ENCODE measurements around the gene TRIM56. TPM values are rescaled to one million over a fixed set of nuclear protein-coding genes. Genes with fewer than 3 reads are reported as not detected.

TRIM56 gene
- total and polyA plus RNA-seq, 9 of the 15 experiments (the other 6 are each of a cell fraction or from before 2014, with no cell fraction given), result 2.0 to 29.7 (median 11.6) TPM

GRCh38 chr7:101099969-101100781 lies 14.9 kb downstream of the TRIM56 start (continued):
- TF ChIP-seq, protein P1, sequence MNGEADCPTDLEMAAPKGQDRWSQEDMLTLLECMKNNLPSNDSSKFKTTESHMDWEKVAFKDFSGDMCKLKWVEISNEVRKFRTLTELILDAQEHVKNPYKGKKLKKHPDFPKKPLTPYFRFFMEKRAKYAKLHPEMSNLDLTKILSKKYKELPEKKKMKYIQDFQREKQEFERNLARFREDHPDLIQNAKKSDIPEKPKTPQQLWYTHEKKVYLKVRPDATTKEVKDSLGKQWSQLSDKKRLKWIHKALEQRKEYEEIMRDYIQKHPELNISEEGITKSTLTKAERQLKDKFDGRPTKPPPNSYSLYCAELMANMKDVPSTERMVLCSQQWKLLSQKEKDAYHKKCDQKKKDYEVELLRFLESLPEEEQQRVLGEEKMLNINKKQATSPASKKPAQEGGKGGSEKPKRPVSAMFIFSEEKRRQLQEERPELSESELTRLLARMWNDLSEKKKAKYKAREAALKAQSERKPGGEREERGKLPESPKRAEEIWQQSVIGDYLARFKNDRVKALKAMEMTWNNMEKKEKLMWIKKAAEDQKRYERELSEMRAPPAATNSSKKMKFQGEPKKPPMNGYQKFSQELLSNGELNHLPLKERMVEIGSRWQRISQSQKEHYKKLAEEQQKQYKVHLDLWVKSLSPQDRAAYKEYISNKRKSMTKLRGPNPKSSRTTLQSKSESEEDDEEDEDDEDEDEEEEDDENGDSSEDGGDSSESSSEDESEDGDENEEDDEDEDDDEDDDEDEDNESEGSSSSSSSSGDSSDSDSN (IDR thresholded peaks at IDR 0.05; ENCODE audit: borderline replicate concordance in 1 of 2, low read depth in 2 of 2, low read length in 2 of 2), result peak in 1 of 2 experiments; percentile 65; a peak in 1 of 4 replicates
- TF ChIP-seq HMG20A (CRISPR knock-in tag; conservative IDR thresholded peaks at IDR 0.05) (0 out of 2 replicates have a peak, but pooled peaks have one; percentile 5), NR3C1 (CRISPR knock-in tag; IDR thresholded peaks at IDR 0.05) (no peak), TAF15 (IDR thresholded peaks at IDR 0.05; ENCODE audit: low read depth, low read length) (no peak), NR2F6 (CRISPR knock-in tag; IDR thresholded peaks at IDR 0.05) (0 out of 2 replicates have a peak, but pooled peaks have one; percentile 62), ZNF551 (CRISPR knock-in tag; IDR thresholded peaks at IDR 0.05) (no peak), ZNF57 (CRISPR knock-in tag; IDR thresholded peaks at IDR 0.05) (no peak), TAF9B (IDR thresholded peaks at IDR 0.05; ENCODE audit: partially characterized antibody) (peak; percentile 98), COPS2 (conservative IDR thresholded peaks at IDR 0.05) (no peak), HDAC3 (IDR thresholded peaks at IDR 0.05; ENCODE audit: borderline replicate concordance, partially characterized antibody) (peak; percentile 73), FOXK2 (conservative IDR thresholded peaks at IDR 0.05 in 1 of 2, IDR thresholded peaks at IDR 0.05 in 1 of 2; ENCODE audit: low read depth in 2 of 2) (no peak; a peak in 3 of 4 replicates), TCF3 (CRISPR knock-in tag; IDR thresholded peaks at IDR 0.05) (peak; percentile 70), POU5F1 (IDR thresholded peaks at IDR 0.05; ENCODE audit: borderline replicate concordance, low read depth, low read length, partially characterized antibody) (no peak), NR2C1 (IDR thresholded peaks at IDR 0.05) (peak; percentile 45; the same call in 1 of the 2 replicates), NR2C1 (tag; IDR thresholded peaks at IDR 0.05) (peak; percentile 73; the same call in 1 of the 2 replicates), RFX7 (CRISPR knock-in tag; IDR thresholded peaks at IDR 0.05) (0 out of 2 replicates have a peak, but pooled peaks have one; percentile 69), HNRNPH1 (optimal IDR thresholded peaks at IDR 0.05; ENCODE audit: low read depth, low read length) (no peak)
- TF ChIP-seq, protein P2, sequence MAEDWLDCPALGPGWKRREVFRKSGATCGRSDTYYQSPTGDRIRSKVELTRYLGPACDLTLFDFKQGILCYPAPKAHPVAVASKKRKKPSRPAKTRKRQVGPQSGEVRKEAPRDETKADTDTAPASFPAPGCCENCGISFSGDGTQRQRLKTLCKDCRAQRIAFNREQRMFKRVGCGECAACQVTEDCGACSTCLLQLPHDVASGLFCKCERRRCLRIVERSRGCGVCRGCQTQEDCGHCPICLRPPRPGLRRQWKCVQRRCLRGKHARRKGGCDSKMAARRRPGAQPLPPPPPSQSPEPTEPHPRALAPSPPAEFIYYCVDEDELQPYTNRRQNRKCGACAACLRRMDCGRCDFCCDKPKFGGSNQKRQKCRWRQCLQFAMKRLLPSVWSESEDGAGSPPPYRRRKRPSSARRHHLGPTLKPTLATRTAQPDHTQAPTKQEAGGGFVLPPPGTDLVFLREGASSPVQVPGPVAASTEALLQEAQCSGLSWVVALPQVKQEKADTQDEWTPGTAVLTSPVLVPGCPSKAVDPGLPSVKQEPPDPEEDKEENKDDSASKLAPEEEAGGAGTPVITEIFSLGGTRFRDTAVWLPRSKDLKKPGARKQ (CRISPR knock-in tag; IDR thresholded peaks at IDR 0.05), result no peak
- TF ChIP-seq, protein P3, sequence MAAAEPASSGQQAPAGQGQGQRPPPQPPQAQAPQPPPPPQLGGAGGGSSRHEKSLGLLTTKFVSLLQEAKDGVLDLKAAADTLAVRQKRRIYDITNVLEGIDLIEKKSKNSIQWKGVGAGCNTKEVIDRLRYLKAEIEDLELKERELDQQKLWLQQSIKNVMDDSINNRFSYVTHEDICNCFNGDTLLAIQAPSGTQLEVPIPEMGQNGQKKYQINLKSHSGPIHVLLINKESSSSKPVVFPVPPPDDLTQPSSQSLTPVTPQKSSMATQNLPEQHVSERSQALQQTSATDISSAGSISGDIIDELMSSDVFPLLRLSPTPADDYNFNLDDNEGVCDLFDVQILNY (CRISPR knock-in tag; IDR thresholded peaks at IDR 0.05), result no peak
- TF ChIP-seq, protein P4, sequence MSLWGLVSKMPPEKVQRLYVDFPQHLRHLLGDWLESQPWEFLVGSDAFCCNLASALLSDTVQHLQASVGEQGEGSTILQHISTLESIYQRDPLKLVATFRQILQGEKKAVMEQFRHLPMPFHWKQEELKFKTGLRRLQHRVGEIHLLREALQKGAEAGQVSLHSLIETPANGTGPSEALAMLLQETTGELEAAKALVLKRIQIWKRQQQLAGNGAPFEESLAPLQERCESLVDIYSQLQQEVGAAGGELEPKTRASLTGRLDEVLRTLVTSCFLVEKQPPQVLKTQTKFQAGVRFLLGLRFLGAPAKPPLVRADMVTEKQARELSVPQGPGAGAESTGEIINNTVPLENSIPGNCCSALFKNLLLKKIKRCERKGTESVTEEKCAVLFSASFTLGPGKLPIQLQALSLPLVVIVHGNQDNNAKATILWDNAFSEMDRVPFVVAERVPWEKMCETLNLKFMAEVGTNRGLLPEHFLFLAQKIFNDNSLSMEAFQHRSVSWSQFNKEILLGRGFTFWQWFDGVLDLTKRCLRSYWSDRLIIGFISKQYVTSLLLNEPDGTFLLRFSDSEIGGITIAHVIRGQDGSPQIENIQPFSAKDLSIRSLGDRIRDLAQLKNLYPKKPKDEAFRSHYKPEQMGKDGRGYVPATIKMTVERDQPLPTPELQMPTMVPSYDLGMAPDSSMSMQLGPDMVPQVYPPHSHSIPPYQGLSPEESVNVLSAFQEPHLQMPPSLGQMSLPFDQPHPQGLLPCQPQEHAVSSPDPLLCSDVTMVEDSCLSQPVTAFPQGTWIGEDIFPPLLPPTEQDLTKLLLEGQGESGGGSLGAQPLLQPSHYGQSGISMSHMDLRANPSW (CRISPR knock-in tag; IDR thresholded peaks at IDR 0.05), result 0 out of 2 replicates have a peak, but pooled peaks have one; percentile 50

Data from K562 (cell line).